Measurements from ENCODE around the gene TMEM44. TPM values are rescaled to one million over a fixed set of nuclear protein-coding genes. Genes with fewer than 3 reads are reported as not detected.

The TMEM44 gene
- total RNA-seq, 1 donor from 2014 or later: 14.1 TPM

DNA sequence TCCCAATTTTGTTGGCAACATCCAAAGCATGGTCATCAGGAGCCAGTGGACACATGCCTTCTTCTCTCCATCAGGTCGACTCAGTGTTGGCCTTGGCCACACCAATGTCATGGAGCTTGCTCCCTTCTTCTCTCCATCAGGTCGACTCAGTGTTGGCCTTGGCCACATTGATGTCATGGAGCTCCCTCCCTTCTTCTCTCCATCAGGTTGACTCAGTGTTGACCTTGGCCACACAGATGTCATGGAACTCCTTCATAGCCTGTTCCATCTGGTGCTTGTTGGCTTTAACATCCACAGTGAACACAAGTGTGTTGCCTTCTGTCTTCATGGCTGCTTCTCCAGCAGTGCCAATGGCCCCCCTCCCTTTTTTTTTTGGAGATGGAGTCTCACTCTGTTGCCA is 70.2 kb downstream of the TMEM44 start:
- Histone ChIP-seq H3K9ac (ENCODE audit: low read depth in 1 of 3, low read length in 3 of 3) (no peak overlapping the region), H3K9me3 (ENCODE audit: control insufficient read depth in 3 of 3, low read length in 3 of 3) (no peaks in the 10 kb centered on the region), H3K27ac (ENCODE audit: low read depth, low read length) (no peak overlapping the region), H3K4me1 (ENCODE audit: control insufficient read depth in 3 of 3, insufficient read depth in 3 of 3, low read length in 3 of 3) (no peaks in the 10 kb centered on the region), H3K27me3 (ENCODE audit: control insufficient read depth in 3 of 3, insufficient read depth in 3 of 3, low read length in 3 of 3) (no peaks in the 10 kb centered on the region), H3K4me3 (ENCODE audit: low read length in 3 of 3) (no peak overlapping the region), H3K36me3 (ENCODE audit: control insufficient read depth in 3 of 3, insufficient read depth in 3 of 3, low read length in 3 of 3) (no peaks in the 10 kb centered on the region)

- H3K4me3 ChIP-seq (ENCODE audit: low read length in 3 of 3): no peak overlapping the region
- no peaks in the 10 kb centered on the region for H3K36me3 ChIP-seq (ENCODE audit: control insufficient read depth in 3 of 3, insufficient read depth in 3 of 3, low read length in 3 of 3)
- H3K9ac ChIP-seq (ENCODE audit: low read depth in 1 of 3, low read length in 3 of 3): no peak overlapping the region
Measured at GRCh38 chr3:194561306-194561974, 71.8 kb downstream of the TMEM44 start.

GRCh38 chr3:194560047-194560446 is 73.2 kb downstream of the TMEM44 start:
- H3K27ac ChIP-seq (ENCODE audit: low read depth, low read length): no peak overlapping the region
- no peaks in the 10 kb centered on the region for H3K9me3 ChIP-seq (ENCODE audit: control insufficient read depth in 3 of 3, low read length in 3 of 3)
- no peak overlapping the region for H3K9ac ChIP-seq (ENCODE audit: low read depth in 1 of 3, low read length in 3 of 3)
- peaks cover 0 to 10% (median 5%) of the 10 kb centered on the region in 3 donors for H3K4me1 ChIP-seq (ENCODE audit: control insufficient read depth in 3 of 3, insufficient read depth in 3 of 3, low read length in 3 of 3)
- no peaks in the 10 kb centered on the region for H3K36me3 ChIP-seq (ENCODE audit: control insufficient read depth in 3 of 3, insufficient read depth in 3 of 3, low read length in 3 of 3)
- no peak overlapping the region for H3K4me3 ChIP-seq (ENCODE audit: low read length in 3 of 3)
- no peaks in the 10 kb centered on the region for H3K27me3 ChIP-seq (ENCODE audit: control insufficient read depth in 3 of 3, insufficient read depth in 3 of 3, low read length in 3 of 3)

More at GRCh38 chr3:194561306-194561974, 71.8 kb downstream of the TMEM44 start:
- H3K27ac ChIP-seq (ENCODE audit: low read depth, low read length): no peak overlapping the region
- no peaks in the 10 kb centered on the region for H3K4me1 ChIP-seq (ENCODE audit: control insufficient read depth in 3 of 3, insufficient read depth in 3 of 3, low read length in 3 of 3)
- no peaks in the 10 kb centered on the region for H3K9me3 ChIP-seq (ENCODE audit: control insufficient read depth in 3 of 3, low read length in 3 of 3)
- no peaks in the 10 kb centered on the region for H3K27me3 ChIP-seq (ENCODE audit: control insufficient read depth in 3 of 3, insufficient read depth in 3 of 3, low read length in 3 of 3)

DNA sequence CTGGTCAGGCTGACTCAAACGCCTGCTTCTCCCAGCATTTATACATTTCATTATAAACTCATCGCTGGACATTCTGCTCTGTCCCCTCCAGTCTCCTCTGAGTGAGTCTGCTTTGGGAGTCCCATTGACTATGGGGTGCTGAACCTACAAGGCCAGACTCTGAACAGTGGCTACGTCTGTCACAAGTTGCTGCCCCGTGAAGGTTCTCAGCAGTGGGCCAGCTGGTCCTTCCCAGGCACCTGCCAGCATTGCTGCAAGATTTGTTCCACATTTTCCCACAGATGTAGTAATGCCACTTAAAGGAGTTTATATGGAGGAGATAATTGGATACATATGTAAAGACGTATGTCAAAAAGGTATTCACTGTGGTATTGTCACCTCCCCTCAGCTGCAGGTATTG is 73.7 kb downstream of the TMEM44 start:
- Histone ChIP-seq H3K36me3 (ENCODE audit: control insufficient read depth in 3 of 3, insufficient read depth in 3 of 3, low read length in 3 of 3) (no peaks in the 10 kb centered on the region), H3K4me1 (ENCODE audit: control insufficient read depth in 3 of 3, insufficient read depth in 3 of 3, low read length in 3 of 3) (peaks cover 0 to 11% (median 5%) of the 10 kb centered on the region in 3 donors), H3K9me3 (ENCODE audit: control insufficient read depth in 3 of 3, low read length in 3 of 3) (no peaks in the 10 kb centered on the region), H3K4me3 (ENCODE audit: low read length in 3 of 3) (no peak overlapping the region), H3K27ac (ENCODE audit: low read depth, low read length) (no peak overlapping the region), H3K27me3 (ENCODE audit: control insufficient read depth in 3 of 3, insufficient read depth in 3 of 3, low read length in 3 of 3) (no peaks in the 10 kb centered on the region), H3K9ac (ENCODE audit: low read depth in 1 of 3, low read length in 3 of 3) (no peak overlapping the region)

DNA sequence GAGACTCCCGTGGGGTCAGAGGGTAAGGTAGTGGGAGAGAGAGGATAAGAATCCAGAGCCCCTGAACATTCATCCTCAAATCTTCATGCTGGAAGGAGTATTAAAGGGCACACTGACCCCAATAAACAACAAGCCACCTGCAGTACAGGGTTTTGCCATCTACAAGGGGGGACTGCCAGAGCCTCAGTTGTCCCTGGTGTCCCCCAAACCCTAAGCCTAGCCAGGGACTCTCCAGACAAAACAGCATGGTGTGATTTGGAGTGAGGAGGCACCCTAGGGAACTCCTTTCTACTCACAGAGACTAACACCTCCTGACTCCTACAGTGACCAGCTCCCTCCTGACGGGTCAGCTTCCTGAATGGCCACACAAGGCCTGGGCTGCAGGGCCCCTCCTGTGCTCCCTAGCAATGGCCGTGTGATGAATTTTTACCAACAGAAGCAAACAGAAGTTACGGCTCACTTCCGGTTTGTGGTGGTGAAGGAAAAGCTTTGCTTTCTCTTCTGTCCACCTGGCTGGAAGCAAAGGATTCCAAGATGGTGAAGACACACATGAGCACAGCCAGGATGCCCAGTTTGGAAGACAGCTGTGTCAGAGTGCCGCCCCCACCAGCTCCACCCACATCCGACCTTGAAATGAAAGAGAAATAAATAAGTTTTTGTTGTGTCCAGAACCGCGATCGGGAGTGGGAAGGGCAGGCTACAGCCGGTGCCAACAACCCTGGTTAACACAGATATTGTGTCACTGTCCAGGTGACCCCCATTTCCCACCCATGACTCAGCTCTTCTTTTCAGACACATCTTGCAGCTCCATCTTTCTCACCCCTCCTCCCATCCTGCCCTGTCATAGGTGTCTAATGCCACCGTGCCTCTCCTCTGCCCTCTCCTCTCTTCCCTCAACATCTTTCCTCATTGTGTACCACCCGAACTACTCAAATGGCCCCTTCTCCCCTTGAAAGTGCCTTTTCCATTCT is 76.8 kb downstream of the TMEM44 start:
- H3K9me3 ChIP-seq (ENCODE audit: control insufficient read depth in 3 of 3, low read length in 3 of 3): no peaks in the 10 kb centered on the region
- H3K27me3 ChIP-seq (ENCODE audit: control insufficient read depth in 3 of 3, insufficient read depth in 3 of 3, low read length in 3 of 3): no peaks in the 10 kb centered on the region
- H3K27ac ChIP-seq (ENCODE audit: low read depth, low read length): no peak overlapping the region
- H3K36me3 ChIP-seq (ENCODE audit: control insufficient read depth in 3 of 3, insufficient read depth in 3 of 3, low read length in 3 of 3): no peaks in the 10 kb centered on the region
- peaks cover 0 to 11% (median 5%) of the 10 kb centered on the region in 3 donors for H3K4me1 ChIP-seq (ENCODE audit: control insufficient read depth in 3 of 3, insufficient read depth in 3 of 3, low read length in 3 of 3)
- H3K9ac ChIP-seq (ENCODE audit: low read depth in 1 of 3, low read length in 3 of 3): no peak overlapping the region
- no peak overlapping the region for H3K4me3 ChIP-seq (ENCODE audit: low read length in 3 of 3)

- Histone ChIP-seq H3K4me1 (ENCODE audit: control insufficient read depth in 3 of 3, insufficient read depth in 3 of 3, low read length in 3 of 3) (peaks cover 0 to 11% (median 5%) of the 10 kb centered on the region in 3 donors), H3K27ac (ENCODE audit: low read depth, low read length) (no peak overlapping the region), H3K27me3 (ENCODE audit: control insufficient read depth in 3 of 3, insufficient read depth in 3 of 3, low read length in 3 of 3) (no peaks in the 10 kb centered on the region), H3K4me3 (ENCODE audit: low read length in 3 of 3) (no peak overlapping the region), H3K9ac (ENCODE audit: low read depth in 1 of 3, low read length in 3 of 3) (no peak overlapping the region), H3K9me3 (ENCODE audit: control insufficient read depth in 3 of 3, low read length in 3 of 3) (no peaks in the 10 kb centered on the region), H3K36me3 (ENCODE audit: control insufficient read depth in 3 of 3, insufficient read depth in 3 of 3, low read length in 3 of 3) (no peaks in the 10 kb centered on the region)
Measured at GRCh38 chr3:194555175-194556062, 77.8 kb downstream of the TMEM44 start.

DNA sequence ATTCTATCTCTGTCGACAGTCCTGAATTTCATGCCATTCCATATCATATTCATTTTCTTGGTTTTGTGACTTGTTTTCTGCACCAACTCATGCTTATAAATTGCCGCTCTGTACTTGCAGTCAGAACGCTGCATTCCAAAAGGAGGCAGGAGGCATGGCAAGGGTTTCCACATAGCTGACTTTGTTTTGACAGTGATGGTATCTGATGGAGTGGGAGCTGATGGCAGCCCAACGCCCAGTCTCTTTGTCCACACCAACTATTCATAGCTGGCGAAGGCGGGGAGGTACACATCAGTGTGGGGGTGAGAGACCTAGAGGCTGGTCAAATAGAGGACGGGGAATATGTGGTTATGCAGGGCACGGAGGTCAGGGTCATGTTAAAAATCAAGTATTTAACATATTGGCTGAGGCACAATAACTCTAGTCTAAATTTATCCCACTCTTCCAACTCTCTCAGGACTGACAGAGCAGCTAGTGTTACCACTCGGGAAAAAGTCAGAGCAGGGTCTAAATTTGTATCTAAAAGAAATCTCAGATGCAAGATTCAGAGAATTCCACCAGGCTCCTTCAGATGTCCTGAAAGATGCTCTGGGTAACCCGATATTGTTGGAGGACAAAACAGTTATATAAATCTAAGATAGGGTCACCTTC is 78.6 kb downstream of the TMEM44 start:
- Histone ChIP-seq H3K4me3 (ENCODE audit: low read length in 3 of 3) (no peak overlapping the region), H3K36me3 (ENCODE audit: control insufficient read depth in 3 of 3, insufficient read depth in 3 of 3, low read length in 3 of 3) (no peaks in the 10 kb centered on the region), H3K9ac (ENCODE audit: low read depth in 1 of 3, low read length in 3 of 3) (no peak overlapping the region), H3K9me3 (ENCODE audit: control insufficient read depth in 3 of 3, low read length in 3 of 3) (no peaks in the 10 kb centered on the region), H3K27me3 (ENCODE audit: control insufficient read depth in 3 of 3, insufficient read depth in 3 of 3, low read length in 3 of 3) (no peaks in the 10 kb centered on the region), H3K27ac (ENCODE audit: low read depth, low read length) (no peak overlapping the region), H3K4me1 (ENCODE audit: control insufficient read depth in 3 of 3, insufficient read depth in 3 of 3, low read length in 3 of 3) (peaks cover 0 to 11% (median 5%) of the 10 kb centered on the region in 3 donors)

- Histone ChIP-seq H3K4me1 (ENCODE audit: control insufficient read depth in 3 of 3, insufficient read depth in 3 of 3, low read length in 3 of 3) (peaks cover 0 to 16% (median 9%) of the 10 kb centered on the region in 3 donors), H3K27ac (ENCODE audit: low read depth, low read length) (no peak overlapping the region), H3K9me3 (ENCODE audit: control insufficient read depth in 3 of 3, low read length in 3 of 3) (no peaks in the 10 kb centered on the region), H3K9ac (ENCODE audit: low read depth in 1 of 3, low read length in 3 of 3) (no peak overlapping the region), H3K4me3 (ENCODE audit: low read length in 3 of 3) (no peak overlapping the region), H3K27me3 (ENCODE audit: control insufficient read depth in 3 of 3, insufficient read depth in 3 of 3, low read length in 3 of 3) (no peaks in the 10 kb centered on the region), H3K36me3 (ENCODE audit: control insufficient read depth in 3 of 3, insufficient read depth in 3 of 3, low read length in 3 of 3) (no peaks in the 10 kb centered on the region)
Measured at GRCh38 chr3:194552327-194552949, 80.8 kb downstream of the TMEM44 start.

DNA sequence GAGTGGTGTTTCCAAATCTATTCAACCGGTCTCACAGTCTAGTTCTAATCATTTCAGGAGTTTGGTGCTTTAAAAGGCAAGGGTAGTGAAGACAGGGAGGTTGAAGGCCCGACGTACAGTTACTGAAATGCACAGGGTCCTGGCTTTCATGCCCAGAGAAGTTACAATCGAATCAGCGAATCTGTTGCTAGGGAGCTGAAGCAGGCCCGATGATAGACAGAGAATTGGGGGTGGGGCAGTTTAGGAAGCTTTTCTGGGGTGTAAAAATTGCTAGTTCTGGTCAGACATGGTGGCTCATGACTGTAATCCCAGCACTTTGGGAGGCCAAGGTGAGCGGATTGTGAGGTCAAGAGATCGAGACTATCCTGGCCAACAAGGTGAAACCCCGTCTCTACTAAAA is 83.4 kb downstream of the TMEM44 start:
- Histone ChIP-seq H3K9ac (ENCODE audit: low read depth in 1 of 3, low read length in 3 of 3) (no peak overlapping the region), H3K27me3 (ENCODE audit: control insufficient read depth in 3 of 3, insufficient read depth in 3 of 3, low read length in 3 of 3) (no peaks in the 10 kb centered on the region), H3K27ac (ENCODE audit: low read depth, low read length) (no peak overlapping the region), H3K4me3 (ENCODE audit: low read length in 3 of 3) (no peak overlapping the region), H3K36me3 (ENCODE audit: control insufficient read depth in 3 of 3, insufficient read depth in 3 of 3, low read length in 3 of 3) (no peaks in the 10 kb centered on the region), H3K4me1 (ENCODE audit: control insufficient read depth in 3 of 3, insufficient read depth in 3 of 3, low read length in 3 of 3) (peaks cover 0 to 5% (median 3%) of the 10 kb centered on the region in 3 donors), H3K9me3 (ENCODE audit: control insufficient read depth in 3 of 3, low read length in 3 of 3) (no peaks in the 10 kb centered on the region)
